Activated CD4-positive, alpha-beta memory T cell treated with anti-CD3 and anti-CD28 coated beads for 36 hours (primary cell): ENCODE results near the gene TEX22. TPM values are rescaled to one million over a fixed set of nuclear protein-coding genes. Genes with fewer than 3 reads are reported as not detected.

Source experiments
- CTCF ChIA-PET: fragments of 350-600 bp; sonication (Branson Sonifier 250); formaldehyde crosslinking; loops from one replicate; lab custom pipeline; 2021; ENCODE audit warnings: antibody characterized with exemption, inconsistent platforms; lab: Charles Lee
- POLR2A ChIA-PET: fragments of 350-600 bp; sonication (Branson Sonifier 250); formaldehyde crosslinking; loops from one replicate; lab custom pipeline; 2021; ENCODE audit warnings: antibody characterized with exemption; lab: Charles Lee
- DNase-seq: peaks from one replicate; pipeline ENCODE4 v3.0.0-alpha.2; 2020
- H3K27ac Mint-ChIP-seq: one replicate; pipeline ENCODE4 v1.8.0; 2021; ENCODE audit warnings: mixed read lengths
- H3K27me3 Mint-ChIP-seq: one replicate; pipeline ENCODE4 v1.8.0; 2021; ENCODE audit warnings: mixed read lengths
- H3K36me3 Mint-ChIP-seq: one replicate; pipeline ENCODE4 v1.8.0; 2021; ENCODE audit warnings: mixed read lengths
- H3K4me1 Mint-ChIP-seq: one replicate; pipeline ENCODE4 v1.8.0; 2021; ENCODE audit warnings: low read depth, mixed read lengths
- H3K4me3 Mint-ChIP-seq: one replicate; pipeline ENCODE4 v1.8.0; 2021; ENCODE audit warnings: mild to moderate bottlenecking, mixed read lengths
- H3K9me3 Mint-ChIP-seq: one replicate; pipeline ENCODE4 v1.8.0; 2021; ENCODE audit warnings: mixed read lengths
- intact Hi-C: fragments of 100-400 bp; cut with micrococcal nuclease; formaldehyde crosslinking; loops from one replicate; pipeline ENCODE4 v1.15.1; 2023
- total RNA-seq, 2 experiments: library from RNA; stranded (reverse); gene quantifications; one replicate each; pipeline ENCODE4 v1.2.3, GENCODE V29; 2021

Gene TEX22, protein sequence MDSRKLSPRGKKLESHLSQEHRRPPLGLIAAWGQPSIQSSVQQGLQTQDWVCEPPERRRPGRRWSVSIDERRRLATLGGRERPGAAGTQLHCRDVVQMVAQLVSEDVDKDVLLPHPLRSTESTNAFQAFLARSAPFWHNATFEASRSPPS
- under 1 TPM; 0.83 to 0.90 TPM for total RNA-seq

GRCh38 chr14:105398044-105398725 is at the start of gene TEX22:
TSS of gene TEX22 (plus strand) at chr14:105398538. CDS start at chr14:105399341, 803 bp downstream.
- intact Hi-C loops = loop anchor here (1.0 to 2.0 kb wide), 2 partner anchors 17 to 93 kb away; partner anchors contain the start of gene TEDC1
- ChIA-PET CTCF (interaction anchor here (1.4 to 2.5 kb wide), 3 partner anchors 27 to 92 kb away, joined by 5 to 9 read pairs (median 7); no protein-coding TSS in a partner anchor), POLR2A (interaction anchor here (1.0 kb wide), 1 partner anchor 94 kb away, joined by 3 read pairs; no protein-coding TSS in a partner anchor)
- peak within 1 kb of the TSS; percentile 83 for H3K27ac Mint-ChIP-seq
- H3K36me3 Mint-ChIP-seq = peaks cover 29% of the 10 kb centered on the region
- peaks cover 14% of the 10 kb centered on the region for H3K9me3 Mint-ChIP-seq
- no peaks in the 10 kb centered on the region for H3K27me3 Mint-ChIP-seq
- H3K4me1 Mint-ChIP-seq = peaks cover 12% of the 10 kb centered on the region
- H3K4me3 Mint-ChIP-seq = peak within 1 kb of the TSS; percentile 89
- DNase-seq = peak; percentile 91

GRCh38 chr14:105348945-105349699 is 49.2 kb upstream of the TEX22 start:
- Mint-ChIP-seq H3K9me3 (peaks cover 5% of the 10 kb centered on the region), H3K27ac (no peak overlapping the region), H3K27me3 (no peaks in the 10 kb centered on the region), H3K36me3 (peaks cover 3% of the 10 kb centered on the region), H3K4me3 (no peak overlapping the region), H3K4me1 (peaks cover 2% of the 10 kb centered on the region)
- intact Hi-C loops = no loop called here
- POLR2A ChIA-PET = no interaction called here
- DNase-seq = no peak
- CTCF ChIA-PET = no interaction called here

GRCh38 chr14:105349992-105350391 is 48.3 kb upstream of the TEX22 start:
- no peak for DNase-seq
- POLR2A ChIA-PET = no interaction called here
- CTCF ChIA-PET = no interaction called here
- Mint-ChIP-seq H3K4me3 (no peak overlapping the region), H3K4me1 (peaks cover 2% of the 10 kb centered on the region), H3K27me3 (no peaks in the 10 kb centered on the region), H3K9me3 (peaks cover 5% of the 10 kb centered on the region), H3K36me3 (peaks cover 3% of the 10 kb centered on the region), H3K27ac (no peak overlapping the region)
- intact Hi-C loops = loop anchor here (5.0 kb wide), 1 partner anchor 68 kb away; no protein-coding TSS in a partner anchor

GRCh38 chr14:105350450-105351244 is 47.7 kb upstream of the TEX22 start:
- no peaks in the 10 kb centered on the region for H3K27me3 Mint-ChIP-seq
- peaks cover 2% of the 10 kb centered on the region for H3K4me1 Mint-ChIP-seq
- peaks cover 1% of the 10 kb centered on the region for H3K36me3 Mint-ChIP-seq
- H3K4me3 Mint-ChIP-seq = no peak overlapping the region
- H3K27ac Mint-ChIP-seq = no peak overlapping the region
- intact Hi-C loops = loop anchor here (5.0 kb wide), 1 partner anchor 68 kb away; no protein-coding TSS in a partner anchor
- no peak for DNase-seq
- ChIA-PET POLR2A (no interaction called here), CTCF (interaction anchor here (1.6 to 2.1 kb wide), 3 partner anchors 149 to 263 kb away, joined by 9 to 20 read pairs (median 9); no protein-coding TSS in a partner anchor)
- H3K9me3 Mint-ChIP-seq = peaks cover 1% of the 10 kb centered on the region

- Mint-ChIP-seq H3K36me3 (no peaks in the 10 kb centered on the region), H3K9me3 (no peaks in the 10 kb centered on the region), H3K4me3 (no peak overlapping the region), H3K27ac (no peak overlapping the region), H3K4me1 (peaks cover 2% of the 10 kb centered on the region), H3K27me3 (no peaks in the 10 kb centered on the region)
- ChIA-PET POLR2A (interaction anchor here (1.4 kb wide), 1 partner anchor 103 kb away, joined by 3 read pairs; the partner anchor contains the start of gene BTBD6), CTCF (interaction anchor here (0.8 to 2.1 kb wide), 14 partner anchors 8 to 263 kb away, joined by 3 to 20 read pairs (median 6); partner anchors contain the start of genes BRF1, BTBD6 and PACS2)
- no peak for DNase-seq
- intact Hi-C loops = loop anchor here (5.0 kb wide), 1 partner anchor 69 kb away; no protein-coding TSS in a partner anchor
Observed at GRCh38 chr14:105351410-105351809, 46.9 kb upstream of the TEX22 start.

- peak; percentile 94 for DNase-seq
- POLR2A ChIA-PET = interaction anchor here (1.4 kb wide), 1 partner anchor 104 kb away, joined by 3 read pairs; the partner anchor contains the start of gene BTBD6
- intact Hi-C loops = loop anchor here (1.0 to 5.0 kb wide), 3 partner anchors 70 to 262 kb away; no protein-coding TSS in a partner anchor
- peaks cover 2% of the 10 kb centered on the region for H3K4me1 Mint-ChIP-seq
- no peaks in the 10 kb centered on the region for H3K27me3 Mint-ChIP-seq
- H3K36me3 Mint-ChIP-seq = no peaks in the 10 kb centered on the region
- no peak overlapping the region for H3K27ac Mint-ChIP-seq
- H3K9me3 Mint-ChIP-seq = no peaks in the 10 kb centered on the region
- no peak overlapping the region for H3K4me3 Mint-ChIP-seq
- CTCF ChIA-PET = interaction anchor here (0.5 to 2.1 kb wide), 28 partner anchors 9 to 378 kb away, joined by 3 to 20 read pairs (median 4); partner anchors contain the start of genes BRF1, BTBD6 and PACS2
Observed at GRCh38 chr14:105351920-105352851, 46.2 kb upstream of the TEX22 start.

- Mint-ChIP-seq H3K27me3 (no peaks in the 10 kb centered on the region), H3K9me3 (no peaks in the 10 kb centered on the region), H3K4me1 (peaks cover 2% of the 10 kb centered on the region), H3K27ac (no peak overlapping the region), H3K4me3 (no peak overlapping the region), H3K36me3 (no peaks in the 10 kb centered on the region)
- CTCF ChIA-PET = no interaction called here
- DNase-seq = no peak
- intact Hi-C loops = loop anchor here (5.0 kb wide), 1 partner anchor 71 kb away; no protein-coding TSS in a partner anchor
- POLR2A ChIA-PET = no interaction called here
Observed at GRCh38 chr14:105353136-105353535, 45.2 kb upstream of the TEX22 start.

DNA sequence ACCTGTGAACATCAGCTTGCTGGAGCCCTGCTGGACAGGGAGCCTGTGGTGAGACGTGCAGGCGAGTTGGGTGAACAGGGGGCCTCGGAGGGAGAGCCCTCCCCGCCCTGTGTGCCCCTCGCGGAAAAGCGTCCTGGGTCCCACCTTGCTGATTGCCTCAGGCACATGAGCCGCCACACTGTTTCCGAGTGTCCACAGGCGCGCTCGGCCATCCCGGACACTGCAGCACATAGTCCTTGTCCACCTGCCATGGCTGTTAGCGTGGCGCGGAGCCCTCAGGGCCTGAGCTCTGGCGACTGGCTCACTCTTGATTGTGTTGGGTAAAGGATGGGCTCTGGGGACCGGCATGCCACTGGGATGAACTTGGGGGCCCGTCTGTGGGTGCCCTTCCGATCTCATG is 43.8 kb upstream of the TEX22 start:
- no peaks in the 10 kb centered on the region for H3K9me3 Mint-ChIP-seq
- H3K27me3 Mint-ChIP-seq = no peaks in the 10 kb centered on the region
- H3K4me3 Mint-ChIP-seq = no peak overlapping the region
- peaks cover 2% of the 10 kb centered on the region for H3K4me1 Mint-ChIP-seq
- CTCF ChIA-PET = interaction anchor here (1.2 kb wide), 1 partner anchor 84 kb away, joined by 3 read pairs; no protein-coding TSS in a partner anchor
- no peaks in the 10 kb centered on the region for H3K36me3 Mint-ChIP-seq
- POLR2A ChIA-PET = no interaction called here
- intact Hi-C loops = loop anchor here (5.0 kb wide), 1 partner anchor 72 kb away; no protein-coding TSS in a partner anchor
- H3K27ac Mint-ChIP-seq = no peak overlapping the region
- no peak for DNase-seq

DNA sequence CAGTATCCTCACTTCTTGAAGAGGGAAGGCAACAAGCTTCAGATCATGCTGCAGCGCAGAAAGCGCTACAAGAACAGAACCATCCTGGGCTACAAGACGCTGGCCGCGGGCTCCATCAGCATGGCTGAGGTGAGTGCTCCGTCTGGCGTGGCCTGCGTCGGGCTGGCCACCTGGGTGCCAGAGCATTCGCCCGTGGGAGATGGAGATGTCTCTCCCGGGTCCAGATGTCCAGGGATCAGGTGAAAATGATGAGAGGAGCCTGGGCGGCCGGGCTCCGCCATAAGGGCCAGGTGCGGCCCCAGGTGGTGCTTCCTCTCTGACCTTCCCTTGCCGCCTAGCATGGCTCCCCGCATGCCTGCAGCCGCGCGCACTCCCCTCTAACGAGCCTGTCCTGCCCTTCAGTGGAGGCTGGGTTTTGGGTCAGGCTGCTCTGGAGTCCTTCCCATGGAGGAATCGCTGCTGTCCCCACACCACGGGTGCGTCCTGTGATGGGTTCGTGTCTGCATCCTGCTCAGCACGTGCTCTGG is 43.2 kb upstream of the TEX22 start:
- Mint-ChIP-seq H3K4me3 (no peak overlapping the region), H3K4me1 (peaks cover 2% of the 10 kb centered on the region), H3K27ac (no peak overlapping the region), H3K9me3 (no peaks in the 10 kb centered on the region), H3K27me3 (no peaks in the 10 kb centered on the region), H3K36me3 (no peaks in the 10 kb centered on the region)
- DNase-seq = no peak
- intact Hi-C loops = no loop called here
- POLR2A ChIA-PET = no interaction called here
- CTCF ChIA-PET = no interaction called here

- Mint-ChIP-seq H3K4me3 (no peak overlapping the region), H3K36me3 (no peaks in the 10 kb centered on the region), H3K27ac (no peak overlapping the region), H3K4me1 (peaks cover 2% of the 10 kb centered on the region), H3K27me3 (no peaks in the 10 kb centered on the region), H3K9me3 (no peaks in the 10 kb centered on the region)
- no peak for DNase-seq
- ChIA-PET CTCF (no interaction called here), POLR2A (no interaction called here)
- intact Hi-C loops = no loop called here
Observed at GRCh38 chr14:105355850-105356604, 42.3 kb upstream of the TEX22 start.
